Measurements from ENCODE around the gene BST1. TPM values are rescaled to one million over a fixed set of nuclear protein-coding genes. Genes with fewer than 3 reads are reported as not detected.

The BST1 gene
- total and polyA plus RNA-seq, 2 experiments from 2014 or later = 0.99 to 1.8 TPM

GRCh38 chr4:15676899-15677298 is 26.0 kb upstream of the BST1 start (continued):
- TF ChIP-seq REST (IDR thresholded peaks at IDR 0.05; ENCODE audit: unreplicated experiment) (no peak), CREB1 (CRISPR knock-in tag; IDR thresholded peaks at IDR 0.05; ENCODE audit: low read depth) (no peak), ETS1 (IDR thresholded peaks at IDR 0.05) (no peak), NANOG (IDR thresholded peaks at IDR 0.05; ENCODE audit: borderline replicate concordance) (no peak), EZH2phosphoT487 (IDR thresholded peaks at IDR 0.05; ENCODE audit: unreplicated experiment) (no peak), STAT1 (IDR thresholded peaks at IDR 0.05; ENCODE audit: unreplicated experiment) (no peak), EZH2 (IDR thresholded peaks at IDR 0.05; ENCODE audit: low read depth, unreplicated experiment) (no peak), ZNF331 (CRISPR knock-in tag; IDR thresholded peaks at IDR 0.05; ENCODE audit: low read depth) (no peak), ZNF114 (CRISPR knock-in tag; IDR thresholded peaks at IDR 0.05) (no peak), CTCF (conservative IDR thresholded peaks at IDR 0.05; ENCODE audit: low read depth in 2 of 2) (no peak)

GRCh38 chr4:15677507-15677988 is 25.3 kb upstream of the BST1 start:
- Mint-ChIP-seq H3K4me1 (peaks cover 26% of the 10 kb centered on the region), H3K36me3 (ENCODE audit: low read depth) (peaks cover 18% of the 10 kb centered on the region), H3K27ac (peak overlapping the region; percentile 86), H3K27me3 (ENCODE audit: insufficient read depth, low read depth, poor library complexity) (peaks cover 7% of the 10 kb centered on the region), H3K9me3 (no peaks in the 10 kb centered on the region; the same call in 2 of the 3 replicates), H3K4me3 (peak overlapping the region; percentile 55; the same call in 2 of the 3 replicates)
- Histone ChIP-seq H3K27ac (ENCODE audit: low read depth) (peak overlapping the region; percentile 56; the same call in 1 of the 2 replicates), H3K4me1 (ENCODE audit: insufficient read depth) (peaks cover 30% of the 10 kb centered on the region), H4K20me1 (replicated peaks; ENCODE audit: insufficient read depth) (peaks cover 13% of the 10 kb centered on the region; the same call in 1 of the 2 replicates), H3K9me2 (ENCODE audit: insufficient read depth) (no peaks in the 10 kb centered on the region), H3K4me3 (no peak overlapping the region), H2AFZ (no peak overlapping the region), H3K27me3 (ENCODE audit: insufficient read depth) (no peaks in the 10 kb centered on the region), H3F3A (replicated peaks; ENCODE audit: low read depth) (no peaks in the 10 kb centered on the region), H3K36me3 (ENCODE audit: insufficient read depth) (no peaks in the 10 kb centered on the region), H3K79me2 (replicated peaks; ENCODE audit: insufficient read depth) (peaks cover 89% of the 10 kb centered on the region), H3K4me2 (peak overlapping the region; percentile 40)
- peak; percentile 40 for DNase-seq (ENCODE audit: low spot score)
- no peak for ATAC-seq
- TF ChIP-seq JUNB (IDR thresholded peaks at IDR 0.05; ENCODE audit: unreplicated experiment) (no peak), ZNF462 (CRISPR knock-in tag; IDR thresholded peaks at IDR 0.05) (no peak), EZH2phosphoT487 (IDR thresholded peaks at IDR 0.05; ENCODE audit: unreplicated experiment) (no peak), EZH2 (IDR thresholded peaks at IDR 0.05; ENCODE audit: low read depth, unreplicated experiment) (no peak)

Measured in GM23338 (cell line).